Hepatocyte (in vitro differentiated cells): ENCODE measurements around the gene RABIF. TPM values are rescaled to one million over a fixed set of nuclear protein-coding genes. Genes with fewer than 3 reads are reported as not detected.

Source experiments
- DNase-seq: peaks from one replicate; pipeline ENCODE4 v3.0.0-alpha.2; 2016; ENCODE audit warnings: low spot score
- H2AFZ ChIP-seq: fragments of 200-600 bp; sonication (generic); 2 replicates; pipeline ENCODE4 v1.6.0; 2016; ENCODE audit warnings: antibody characterized with exemption, mild to moderate bottlenecking
- H3K27ac ChIP-seq: fragments of 200-600 bp; sonication (generic); 2 replicates; pipeline ENCODE4 v1.5.1; 2016; ENCODE audit warnings: mild to moderate bottlenecking
- H3K27me3 ChIP-seq: fragments of 200-600 bp; sonication (generic); 2 replicates; pipeline ENCODE4 v1.6.1; 2016
- H3K36me3 ChIP-seq: fragments of 200-600 bp; sonication (generic); replicated peaks from 2 replicates; pipeline ENCODE4 v1.5.1; 2016; ENCODE audit warnings: low read depth; ENCODE audit not compliant: insufficient read depth
- H3K4me1 ChIP-seq: fragments of 200-600 bp; sonication (generic); 2 replicates; pipeline ENCODE4 v1.5.1; 2016; ENCODE audit warnings: mild to moderate bottlenecking, moderate library complexity; ENCODE audit not compliant: insufficient read depth
- H3K4me2 ChIP-seq: fragments of 200-600 bp; sonication (generic); 2 replicates; pipeline ENCODE4 v1.6.0; 2016
- H3K4me3 ChIP-seq: fragments of 200-600 bp; sonication (generic); 2 replicates; pipeline ENCODE4 v1.5.1; 2016; ENCODE audit warnings: mild to moderate bottlenecking
- H3K79me2 ChIP-seq: fragments of 200-600 bp; sonication (generic); 2 replicates; pipeline ENCODE4 v1.6.0; 2017; ENCODE audit warnings: mild to moderate bottlenecking
- H3K9me2 ChIP-seq: fragments of 200-600 bp; sonication (generic); replicated peaks from 2 replicates; pipeline ENCODE4 v1.6.0; 2017; ENCODE audit warnings: mild to moderate bottlenecking; ENCODE audit not compliant: insufficient read depth
- H3K9me3 ChIP-seq: fragments of 200-600 bp; sonication (generic); 2 replicates; pipeline ENCODE4 v1.5.1; 2016; ENCODE audit warnings: low read depth, mild to moderate bottlenecking
- H4K20me1 ChIP-seq: fragments of 200-600 bp; sonication (generic); 2 replicates; pipeline ENCODE4 v1.6.0; 2016; ENCODE audit warnings: mild to moderate bottlenecking; ENCODE audit not compliant: insufficient read depth, poor library complexity, severe bottlenecking
- CTCF ChIP-seq: fragments of 200-600 bp; sonication (generic); IDR thresholded peaks from 2 replicates; pipeline ENCODE4 v1.5.1; 2016; ENCODE audit warnings: antibody characterized with exemption, mild to moderate bottlenecking; ENCODE audit not compliant: poor library complexity
- EZH2 ChIP-seq: fragments of 200-600 bp; sonication (generic); IDR thresholded peaks from 2 replicates; pipeline ENCODE4 v1.6.1; 2016; ENCODE audit warnings: antibody characterized with exemption, mild to moderate bottlenecking, borderline replicate concordance
- EZH2phosphoT487 ChIP-seq: fragments of 200-600 bp; sonication (generic); IDR thresholded peaks from one replicate; pipeline ENCODE4 v1.6.1; 2018; ENCODE audit warnings: antibody characterized with exemption, mild to moderate bottlenecking, low read depth, moderate library complexity; ENCODE audit not compliant: unreplicated experiment, severe bottlenecking
- WGBS: methylation state at CpG from one replicate; pipeline ENCODE4 v1.1.6; 2016; ENCODE audit warnings: low lambda C conversion rate; ENCODE audit errors: missing lambda C conversion rate; 5-methylcytosine and 5-hydroxymethylcytosine counted together
- polyA plus RNA-seq: library from polyadenylated mRNA; unstranded; fragments of >200 nt; fragmentation: Nextera tagmentation; extraction: Ambion mirVana; gene quantifications from 2 replicates; pipeline ENCODE4 v1.2.1, GENCODE V29; 2016
- total RNA-seq: library from RNA; depleted of rRNA; stranded (reverse); fragments of >200 nt; gene quantifications from 2 replicates; pipeline ENCODE4 v1.2.3, GENCODE V29; 2014

Gene RABIF
- total and polyA plus RNA-seq, 2 experiments from 2014 or later, result 6.1 to 13.6 TPM

GRCh38 chr1:202860744-202861419 is 28.1 kb downstream of the RABIF start:
- Histone ChIP-seq H3K79me2 (peaks cover 8% of the 10 kb centered on the region), H3K4me2 (peak overlapping the region; percentile 91), H3K36me3 (no peaks in the 10 kb centered on the region), H3K9me3 (no peaks in the 10 kb centered on the region), H2AFZ (peak overlapping the region; percentile 85), H3K4me3 (peak overlapping the region; percentile 79), H3K27ac (peak overlapping the region; percentile 94), H3K27me3 (no peaks in the 10 kb centered on the region), H3K9me2 (no peaks in the 10 kb centered on the region), H3K4me1 (peaks cover 10% of the 10 kb centered on the region), H4K20me1 (no peaks in the 10 kb centered on the region)
- DNase-seq, result peak; percentile 91
- no peak for TF ChIP-seq EZH2phosphoT487
- no peak for TF ChIP-seq CTCF
- TF ChIP-seq EZH2, result no peak
- 2% methylated on average over 37 of the region's 50 CpGs for WGBS

GRCh38 chr1:202858789-202859414 is 30.0 kb downstream of the RABIF start:
- Histone ChIP-seq H3K4me2 (peak overlapping the region; percentile 25), H3K27me3 (no peaks in the 10 kb centered on the region), H3K4me1 (peaks cover 10% of the 10 kb centered on the region), H3K9me3 (no peaks in the 10 kb centered on the region), H3K79me2 (peaks cover 8% of the 10 kb centered on the region), H3K36me3 (no peaks in the 10 kb centered on the region), H2AFZ (no peak overlapping the region), H3K4me3 (no peak overlapping the region), H3K27ac (peak overlapping the region; percentile 94), H4K20me1 (no peaks in the 10 kb centered on the region), H3K9me2 (no peaks in the 10 kb centered on the region)
- 82% methylated on average over 10 of the region's 10 CpGs for WGBS
- DNase-seq, result no peak
- TF ChIP-seq EZH2 (no peak), CTCF (no peak), EZH2phosphoT487 (no peak)

- no peaks in the 10 kb centered on the region for H3K9me2 ChIP-seq
- no peak overlapping the region for H3K4me3 ChIP-seq
- no peak overlapping the region for H2AFZ ChIP-seq
- no peaks in the 10 kb centered on the region for H3K9me3 ChIP-seq
- no peaks in the 10 kb centered on the region for H3K27me3 ChIP-seq
- TF ChIP-seq CTCF, result no peak
- TF ChIP-seq EZH2, result no peak
- no peak for TF ChIP-seq EZH2phosphoT487
- H3K4me2 ChIP-seq, result peak overlapping the region; percentile 5
- no peaks in the 10 kb centered on the region for H4K20me1 ChIP-seq
- peaks cover 10% of the 10 kb centered on the region for H3K4me1 ChIP-seq
- H3K79me2 ChIP-seq, result peaks cover 8% of the 10 kb centered on the region
- WGBS, result 83% methylated on average over 6 of the region's 6 CpGs
- no peaks in the 10 kb centered on the region for H3K36me3 ChIP-seq
- peak; percentile 41 for DNase-seq
- peak overlapping the region; percentile 94 for H3K27ac ChIP-seq
These were observed 30.6 kb downstream of the RABIF start for GRCh38 chr1:202858331-202858730.
